ENCODE results near the gene SLC27A1. TPM values are rescaled to one million over a fixed set of nuclear protein-coding genes. Genes with fewer than 3 reads are reported as not detected.
A peak's percentile ranks its signal among the peaks of the same experiment; 100 is the strongest.
"Not testable (repeated sequence)": the region's sequence is repeated elsewhere in the genome, so short reads cannot be mapped to it uniquely, and the experiment has no call there.

SLC27A1 gene
- total and polyA plus RNA-seq, 7 experiments from 2014 or later = 3.1 to 15.1 (median 10.5) TPM

GRCh38 chr19:17544418-17544817 is 74.1 kb downstream of the SLC27A1 start:
- ATAC-seq (no peak), DNase-seq (no peak)
- H3K27ac ChIP-seq (ENCODE audit: low read depth, low read length) = no peak overlapping the region
- Mint-ChIP-seq H3K4me1 (peaks cover 0 to 8% (median 4%) of the 10 kb centered on the region in 7 donors), H3K9me3 (no peaks in the 10 kb centered on the region), H3K36me3 (no peaks in the 10 kb centered on the region), H3K4me3 (no peak overlapping the region), H3K27me3 (peaks cover 0 to 6% (median 0%) of the 10 kb centered on the region in 5 donors), H3K27ac (peak overlapping the region in 1 of 9 donors; percentile 86)
- no peaks in the 10 kb centered on the region for H3K4me1 ChIP-seq (ENCODE audit: control insufficient read depth in 2 of 2, insufficient read depth in 2 of 2, low read length in 2 of 2)
- CTCF ChIA-PET = no interaction called here
- POLR2A ChIA-PET = interaction anchor here (1.2 to 1.8 kb wide), 2 partner anchors 10 to 21 kb away, joined by 3 to 5 read pairs; no protein-coding TSS in a partner anchor
- no peak overlapping the region for H3K4me3 ChIP-seq (ENCODE audit: low read length)
- intact Hi-C loops (cut with micrococcal nuclease) = no loop called here
- no peaks in the 10 kb centered on the region for H3K9me3 ChIP-seq (ENCODE audit: control insufficient read depth in 2 of 3, low read length in 3 of 3)
- H3K27me3 ChIP-seq (ENCODE audit: control insufficient read depth in 2 of 2, insufficient read depth in 2 of 2, low read length in 2 of 2) = no peaks in the 10 kb centered on the region
- H3K36me3 ChIP-seq (ENCODE audit: control insufficient read depth in 2 of 3, insufficient read depth in 3 of 3, low read length in 3 of 3) = no peaks in the 10 kb centered on the region

DNA sequence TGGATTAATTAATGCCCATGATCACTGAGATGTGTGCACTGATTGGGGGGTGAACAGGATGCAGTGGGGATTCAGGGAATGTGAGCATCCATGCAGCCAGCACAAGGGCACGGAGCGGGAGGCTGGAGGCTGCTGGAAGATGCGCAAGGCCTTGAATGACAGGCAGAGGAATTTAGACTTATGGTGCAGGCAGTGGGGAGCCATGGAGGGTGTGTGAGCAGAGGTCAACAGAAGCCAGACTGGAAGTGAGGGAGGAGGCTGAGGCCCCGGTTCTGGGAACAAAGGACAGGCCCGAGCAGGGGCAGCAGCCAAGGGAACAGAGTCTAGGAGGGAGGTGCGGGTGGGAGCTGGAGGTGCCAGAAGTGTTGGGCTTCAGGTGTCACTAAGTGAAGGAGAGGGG is 77.8 kb downstream of the SLC27A1 start:
- ATAC-seq (no peak), DNase-seq (no peak)
- H3K27ac ChIP-seq (ENCODE audit: low read depth, low read length) = no peak overlapping the region
- H3K36me3 Mint-ChIP-seq = no peaks in the 10 kb centered on the region
- H3K27ac Mint-ChIP-seq = peak overlapping the region in 1 of 9 donors; percentile 85
- no peaks in the 10 kb centered on the region for H3K4me1 Mint-ChIP-seq
- H3K4me3 Mint-ChIP-seq = no peak overlapping the region
- no peaks in the 10 kb centered on the region for H3K9me3 ChIP-seq (ENCODE audit: control insufficient read depth in 2 of 3, low read length in 3 of 3)
- ChIA-PET POLR2A (no interaction called here), CTCF (no interaction called here)
- H3K27me3 Mint-ChIP-seq = no peaks in the 10 kb centered on the region
- intact Hi-C loops (cut with micrococcal nuclease) = no loop called here
- no peak overlapping the region for H3K4me3 ChIP-seq (ENCODE audit: low read length)
- H3K9me3 Mint-ChIP-seq = no peaks in the 10 kb centered on the region
- H3K36me3 ChIP-seq (ENCODE audit: control insufficient read depth in 2 of 3, insufficient read depth in 3 of 3, low read length in 3 of 3) = no peaks in the 10 kb centered on the region
- H3K27me3 ChIP-seq (ENCODE audit: control insufficient read depth in 2 of 2, insufficient read depth in 2 of 2, low read length in 2 of 2) = no peaks in the 10 kb centered on the region
- H3K4me1 ChIP-seq (ENCODE audit: control insufficient read depth in 2 of 2, insufficient read depth in 2 of 2, low read length in 2 of 2) = no peaks in the 10 kb centered on the region

- peaks cover 0 to 3% (median 0%) of the 10 kb centered on the region in 7 donors for H3K4me1 Mint-ChIP-seq
- Histone ChIP-seq H3K27ac (ENCODE audit: low read depth, low read length) (no peak overlapping the region), H3K27me3 (ENCODE audit: control insufficient read depth in 2 of 2, insufficient read depth in 2 of 2, low read length in 2 of 2) (no peaks in the 10 kb centered on the region), H3K9me3 (ENCODE audit: control insufficient read depth in 2 of 3, low read length in 3 of 3) (no peaks in the 10 kb centered on the region), H3K4me3 (ENCODE audit: low read length) (no peak overlapping the region), H3K4me1 (ENCODE audit: control insufficient read depth in 2 of 2, insufficient read depth in 2 of 2, low read length in 2 of 2) (no peaks in the 10 kb centered on the region), H3K36me3 (ENCODE audit: control insufficient read depth in 2 of 3, insufficient read depth in 3 of 3, low read length in 3 of 3) (no peaks in the 10 kb centered on the region)
- no peak for DNase-seq
- ChIA-PET CTCF (interaction anchor here (0.7 kb wide), 2 partner anchors 59 to 493 kb away, joined by 6 to 7 read pairs; no protein-coding TSS in a partner anchor), POLR2A (no interaction called here)
- no peak overlapping the region for H3K27ac Mint-ChIP-seq
- H3K9me3 Mint-ChIP-seq = no peaks in the 10 kb centered on the region
- intact Hi-C loops (cut with micrococcal nuclease) = no loop called here
- no peak for ATAC-seq
- H3K27me3 Mint-ChIP-seq = no peaks in the 10 kb centered on the region
- H3K4me3 Mint-ChIP-seq = no peak overlapping the region
- H3K36me3 Mint-ChIP-seq = no peaks in the 10 kb centered on the region
Observed at GRCh38 chr19:17549085-17549740, 78.9 kb downstream of the SLC27A1 start.

- DNase-seq = no peak
- Histone ChIP-seq H3K27me3 (ENCODE audit: control insufficient read depth in 2 of 2, insufficient read depth in 2 of 2, low read length in 2 of 2) (no peaks in the 10 kb centered on the region), H3K36me3 (ENCODE audit: control insufficient read depth in 2 of 3, insufficient read depth in 3 of 3, low read length in 3 of 3) (no peaks in the 10 kb centered on the region), H3K4me1 (ENCODE audit: control insufficient read depth in 2 of 2, insufficient read depth in 2 of 2, low read length in 2 of 2) (peaks cover 4 to 5% of the 10 kb centered on the region in 2 donors), H3K9me3 (ENCODE audit: control insufficient read depth in 2 of 3, low read length in 3 of 3) (no peaks in the 10 kb centered on the region), H3K27ac (ENCODE audit: low read depth, low read length) (no peak overlapping the region), H3K4me3 (ENCODE audit: low read length) (no peak overlapping the region)
- H3K36me3 Mint-ChIP-seq = no peaks in the 10 kb centered on the region
- intact Hi-C loops (cut with micrococcal nuclease) = no loop called here
- POLR2A ChIA-PET = interaction anchor here (0.6 to 1.4 kb wide), 2 partner anchors 11 to 309 kb away, joined by 3 read pairs; no protein-coding TSS in a partner anchor
- H3K9me3 Mint-ChIP-seq = no peaks in the 10 kb centered on the region
- no peak overlapping the region for H3K4me3 Mint-ChIP-seq
- no peak for ATAC-seq
- H3K27me3 Mint-ChIP-seq = no peaks in the 10 kb centered on the region
- H3K4me1 Mint-ChIP-seq = peaks cover 0 to 7% (median 4%) of the 10 kb centered on the region in 7 donors
- H3K27ac Mint-ChIP-seq = no peak overlapping the region
- CTCF ChIA-PET = interaction anchor here (1.4 kb wide), 1 partner anchor 54 kb away, joined by 3 read pairs; no protein-coding TSS in a partner anchor
Observed at GRCh38 chr19:17550076-17550667, 79.8 kb downstream of the SLC27A1 start.

- H3K4me1 ChIP-seq (ENCODE audit: control insufficient read depth in 2 of 2, insufficient read depth in 2 of 2, low read length in 2 of 2) = peaks cover 16% of the 10 kb centered on the region in 2 donors
- CTCF ChIA-PET; ATAC-seq; H3K36me3 Mint-ChIP-seq; H3K27me3 Mint-ChIP-seq; H3K4me3 ChIP-seq (ENCODE audit: low read length); H3K27me3 ChIP-seq (ENCODE audit: control insufficient read depth in 2 of 2, insufficient read depth in 2 of 2, low read length in 2 of 2); H3K27ac Mint-ChIP-seq; H3K4me3 Mint-ChIP-seq; intact Hi-C loops (cut with micrococcal nuclease); H3K36me3 ChIP-seq (ENCODE audit: control insufficient read depth in 2 of 3, insufficient read depth in 3 of 3, low read length in 3 of 3); DNase-seq; H3K27ac ChIP-seq (ENCODE audit: low read depth, low read length); H3K9me3 Mint-ChIP-seq; H3K9me3 ChIP-seq (ENCODE audit: control insufficient read depth in 2 of 3, low read length in 3 of 3): not testable (repeated sequence)
- peaks cover 8 to 20% (median 16%) of the 10 kb centered on the region in 7 donors for H3K4me1 Mint-ChIP-seq
- POLR2A ChIA-PET = interaction anchor here (1.1 to 3.5 kb wide), 2 partner anchors 41 to 56 kb away, joined by 3 to 12 read pairs; partner anchors contain the start of gene PGLS
Observed at GRCh38 chr19:17552735-17553134, 82.4 kb downstream of the SLC27A1 start.

DNA sequence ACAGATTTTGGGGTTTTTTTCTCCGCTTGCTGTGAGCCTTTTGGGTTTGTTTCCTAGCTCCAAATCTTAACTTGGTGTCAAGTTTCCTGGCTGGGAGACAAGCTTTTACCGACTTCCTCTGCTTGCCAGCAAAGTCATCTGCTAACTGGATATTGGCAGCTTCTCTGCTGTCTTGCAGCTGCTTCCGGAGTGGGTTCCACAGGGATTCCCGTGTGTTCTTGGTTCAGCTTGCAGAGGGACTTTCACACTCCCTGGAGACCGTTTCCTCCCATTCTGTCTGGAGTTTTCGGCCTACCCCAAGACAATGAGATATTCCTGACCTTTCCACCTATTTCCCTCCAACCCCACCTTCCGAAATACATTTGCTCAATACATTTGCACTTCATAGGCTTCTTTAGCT is 82.9 kb downstream of the SLC27A1 start:
- intact Hi-C loops (cut with micrococcal nuclease) = no loop called here
- no peak overlapping the region for H3K4me3 ChIP-seq (ENCODE audit: low read length)
- Mint-ChIP-seq H3K4me1 (peaks cover 8 to 21% (median 16%) of the 10 kb centered on the region in 7 donors), H3K27me3 (no peaks in the 10 kb centered on the region), H3K4me3 (no peak overlapping the region), H3K27ac (peak overlapping the region in 1 of 9 donors; percentile 19), H3K36me3 (no peaks in the 10 kb centered on the region), H3K9me3 (no peaks in the 10 kb centered on the region)
- CTCF ChIA-PET = interaction anchor here (0.8 to 1.4 kb wide), 2 partner anchors 57 to 140 kb away, joined by 3 to 5 read pairs; no protein-coding TSS in a partner anchor
- H3K27ac ChIP-seq (ENCODE audit: low read depth, low read length) = no peak overlapping the region
- peaks cover 0 to 5% (median 0%) of the 10 kb centered on the region in 3 experiments for H3K36me3 ChIP-seq (ENCODE audit: control insufficient read depth in 2 of 3, insufficient read depth in 3 of 3, low read length in 3 of 3)
- POLR2A ChIA-PET = interaction anchor here (0.7 to 3.5 kb wide), 2 partner anchors 41 to 59 kb away, joined by 3 to 12 read pairs; partner anchors contain the start of gene PGLS
- no peaks in the 10 kb centered on the region for H3K9me3 ChIP-seq (ENCODE audit: control insufficient read depth in 2 of 3, low read length in 3 of 3)
- no peak for DNase-seq
- ATAC-seq = no peak
- H3K27me3 ChIP-seq (ENCODE audit: control insufficient read depth in 2 of 2, insufficient read depth in 2 of 2, low read length in 2 of 2) = no peaks in the 10 kb centered on the region
- H3K4me1 ChIP-seq (ENCODE audit: control insufficient read depth in 2 of 2, insufficient read depth in 2 of 2, low read length in 2 of 2) = peaks cover 16% of the 10 kb centered on the region in 2 donors

Data from naive thymus-derived CD4-positive, alpha-beta T cell (primary cell).